ENCODE measurements around the gene FGFRL1.
"Not testable (repeated sequence)": the region's sequence is repeated elsewhere in the genome, so short reads cannot be mapped to it uniquely, and the experiment has no call there.

Gene FGFRL1

GRCh38 chr4:1039493-1040343, 28.3 kb downstream of the FGFRL1 start:
- DNase-seq (ENCODE audit: low read depth), result no peak

- no peak for DNase-seq (ENCODE audit: low read depth)
These were observed 29.1 kb downstream of the FGFRL1 start for GRCh38 chr4:1040344-1041146.

GRCh38 chr4:1041147-1041935, 29.9 kb downstream of the FGFRL1 start:
- no peak for DNase-seq (ENCODE audit: low read depth)

- no peak for DNase-seq (ENCODE audit: low read depth)
These were observed 30.5 kb downstream of the FGFRL1 start for GRCh38 chr4:1041936-1042330.

- DNase-seq (ENCODE audit: low read depth), result no peak
These were observed 31.1 kb downstream of the FGFRL1 start for GRCh38 chr4:1042352-1043055.

GRCh38 chr4:1043162-1043561, 31.7 kb downstream of the FGFRL1 start:
- DNase-seq (ENCODE audit: low read depth), result no peak

GRCh38 chr4:1043651-1044468, 32.4 kb downstream of the FGFRL1 start:
- no peak for DNase-seq (ENCODE audit: low read depth)

GRCh38 chr4:1044469-1045192, 33.2 kb downstream of the FGFRL1 start:
- no peak for DNase-seq (ENCODE audit: low read depth)

GRCh38 chr4:1045193-1045594, 33.8 kb downstream of the FGFRL1 start:
- no peak for DNase-seq (ENCODE audit: low read depth)

GRCh38 chr4:1045595-1046201, 34.3 kb downstream of the FGFRL1 start:
- DNase-seq (ENCODE audit: low read depth), result no peak

GRCh38 chr4:1046581-1047011, 35.2 kb downstream of the FGFRL1 start:
- DNase-seq (ENCODE audit: low read depth), result not testable (repeated sequence)

GRCh38 chr4:1047106-1047975, 35.9 kb downstream of the FGFRL1 start:
- DNase-seq (ENCODE audit: low read depth), result no peak

- no peak for DNase-seq (ENCODE audit: low read depth)
These were observed 36.7 kb downstream of the FGFRL1 start for GRCh38 chr4:1047976-1048772.

GRCh38 chr4:1048773-1049590, 37.6 kb downstream of the FGFRL1 start:
- no peak for DNase-seq (ENCODE audit: low read depth)

- no peak for DNase-seq (ENCODE audit: low read depth)
These were observed 38.1 kb downstream of the FGFRL1 start for GRCh38 chr4:1049591-1049905.

GRCh38 chr4:1050486-1051213, 39.2 kb downstream of the FGFRL1 start:
- DNase-seq (ENCODE audit: low read depth), result no peak

Measured in activated T-cell treated with anti-CD3 and anti-CD28 coated beads for 1 hour (primary cell).